Small intestine (tissue), 16 donors: ENCODE results near the gene RPSA. TPM values are rescaled to one million over a fixed set of nuclear protein-coding genes. Genes with fewer than 3 reads are reported as not detected.
"Not testable (repeated sequence)": the region's sequence is repeated elsewhere in the genome, so short reads cannot be mapped to it uniquely, and the experiment has no call there.

Experiments
- DNase-seq, 2 donors: peaks; one replicate each; pipeline versions ENCODE4 v3.0.0 to v3.0.0-alpha.2; 2013
- FAIRE-seq: peaks from 2 replicates; lab custom pipeline; 2012; peaks lifted over from hg19 to GRCh38; lab: Jason Lieb, UNC
- H3K27ac ChIP-seq, 3 donors: one replicate each; pipeline ENCODE4 v1.5.1; 2013; ENCODE audit warnings: low read length in 2 of 3, mild to moderate bottlenecking in 2 of 3, control low read depth in 1 of 3, inconsistent platforms in 1 of 3, low read depth in 1 of 3, moderate library complexity in 1 of 3
- H3K27me3 ChIP-seq, 3 donors: one replicate each; pipeline ENCODE4 v1.6.1; 2013; ENCODE audit warnings: low read length in 3 of 3, inconsistent platforms in 1 of 3; ENCODE audit not compliant: control insufficient read depth in 3 of 3, insufficient read depth in 3 of 3
- H3K36me3 ChIP-seq, 3 donors: one replicate each; pipeline ENCODE4 v1.6.1; 2013; ENCODE audit warnings: low read length in 3 of 3, inconsistent platforms in 1 of 3, low read depth in 1 of 3, mild to moderate bottlenecking in 1 of 3, moderate library complexity in 1 of 3; ENCODE audit not compliant: control insufficient read depth in 3 of 3, insufficient read depth in 2 of 3
- H3K4me1 ChIP-seq, 3 donors: one replicate each; pipeline ENCODE4 v1.6.1; 2013; ENCODE audit warnings: low read length in 2 of 3, inconsistent platforms in 1 of 3, low read depth in 1 of 3, mild to moderate bottlenecking in 1 of 3, moderate library complexity in 1 of 3; ENCODE audit not compliant: control insufficient read depth in 3 of 3, insufficient read depth in 2 of 3
- H3K4me3 ChIP-seq, 3 donors: one replicate each; pipeline ENCODE4 v1.5.1; 2013; ENCODE audit warnings: low read length in 3 of 3, control low read depth in 1 of 3, inconsistent platforms in 1 of 3, low read depth in 1 of 3, mild to moderate bottlenecking in 1 of 3, moderate library complexity in 1 of 3
- H3K9me3 ChIP-seq, 2 donors: one replicate each; pipeline ENCODE4 v1.6.1; 2013; ENCODE audit warnings: low read depth in 1 of 2, low read length in 1 of 2; ENCODE audit not compliant: control insufficient read depth in 2 of 2, insufficient read depth in 1 of 2
- WGBS, 3 donors: extraction: QIAGEN DNeasy Blood & Tissue Kit; methylation state at CpG; one replicate each; pipeline ENCODE4 v1.1.7; 2013; 5-methylcytosine and 5-hydroxymethylcytosine counted together
- long read RNA-seq, 10 donors: transcript quantifications; one replicate each; lab custom pipeline, GENCODE V29; 2026
- polyA plus RNA-seq, 4 donors: library from polyadenylated mRNA; stranded (reverse) in 3 of 4; unstranded in 1 of 4; fragments of 200-250 nt in 3 of 4; fragments of 120-200 nt in 1 of 4; gene quantifications; one replicate each; pipeline versions ENCODE4 v1.2.1 to v1.2.3, GENCODE V29; 2013
- donor health status: healthy with polysubstance abuse.
- donor health status: control.
- donor health status: control.
- donor health status: Bipolar disorder and iron deficiency.
- donor health status: healthy.

Gene RPSA
- polyA plus RNA-seq: 1,000 to 10,000 TPM in 3 of 4 donors, 100 to 1,000 TPM in 1; 893 to 2,034 (median 1,393) TPM
- long read RNA-seq, donor 1: 0 reads
- long read RNA-seq, donor 2, transcript RPSA-205 (2 exons, 622 nt): minor isoform, 7 of 392 reads
- long read RNA-seq, donor 2, transcript RPSA-201 (7 exons, 1,171 nt): major isoform, 322 of 392 reads
- long read RNA-seq, donor 2, transcript RPSA-206 (3 exons, 596 nt): minor isoform, 9 of 392 reads
- long read RNA-seq, donor 2, partial matches to known transcripts: 25 of 392 reads
- long read RNA-seq, donor 2, other reads (novel, unspliced or antisense): 26 of 392 reads
- long read RNA-seq, donor 3, transcript RPSA-201 (7 exons, 1,171 nt): major isoform, 499 of 689 reads
- long read RNA-seq, donor 3, transcript RPSA-205 (2 exons, 622 nt): minor isoform, 5 of 689 reads
- long read RNA-seq, donor 3, transcript RPSA-207 (5 exons, 1,227 nt): minor isoform, 5 of 689 reads
- long read RNA-seq, donor 3, transcript RPSA-206 (3 exons, 596 nt): minor isoform, 12 of 689 reads
- long read RNA-seq, donor 3, partial matches to known transcripts: 108 of 689 reads
- long read RNA-seq, donor 3, other reads (novel, unspliced or antisense): 57 of 689 reads
- long read RNA-seq, donor 4, transcript RPSA-201 (7 exons, 1,171 nt): major isoform, 16 of 18 reads
- long read RNA-seq, donor 4, partial matches to known transcripts: 0 of 18 reads
- long read RNA-seq, donor 4, other reads (novel, unspliced or antisense): 0 of 18 reads
- long read RNA-seq, donor 5, transcript RPSA-201 (7 exons, 1,171 nt): major isoform, 101 of 160 reads
- long read RNA-seq, donor 5, transcript RPSA-207 (5 exons, 1,227 nt): minor isoform, 7 of 160 reads
- long read RNA-seq, donor 5, partial matches to known transcripts: 40 of 160 reads
- long read RNA-seq, donor 5, other reads (novel, unspliced or antisense): 8 of 160 reads
- long read RNA-seq, donor 6, transcript RPSA-206 (3 exons, 596 nt): minor isoform, 10 of 584 reads
- long read RNA-seq, donor 6, transcript RPSA-201 (7 exons, 1,171 nt): major isoform, 443 of 584 reads
- long read RNA-seq, donor 6, transcript RPSA-205 (2 exons, 622 nt): minor isoform, 6 of 584 reads
- long read RNA-seq, donor 6, partial matches to known transcripts: 60 of 584 reads
- long read RNA-seq, donor 6, other reads (novel, unspliced or antisense): 61 of 584 reads
- long read RNA-seq, donor 7: 0 reads
- long read RNA-seq, donor 8, transcript RPSA-201 (7 exons, 1,171 nt): major isoform, 95 of 102 reads
- long read RNA-seq, donor 8, partial matches to known transcripts: 0 of 102 reads
- long read RNA-seq, donor 8, other reads (novel, unspliced or antisense): 6 of 102 reads
- long read RNA-seq, donor 9, transcript RPSA-201 (7 exons, 1,171 nt): major isoform, 141 of 166 reads
- long read RNA-seq, donor 9, partial matches to known transcripts: 16 of 166 reads
- long read RNA-seq, donor 9, other reads (novel, unspliced or antisense): 5 of 166 reads
- long read RNA-seq, donor 10, transcript RPSA-201 (7 exons, 1,171 nt): major isoform, 648 of 899 reads
- long read RNA-seq, donor 10, transcript RPSA-207 (5 exons, 1,227 nt): minor isoform, 8 of 899 reads
- long read RNA-seq, donor 10, transcript RPSA-205 (2 exons, 622 nt): minor isoform, 9 of 899 reads
- long read RNA-seq, donor 10, transcript RPSA-206 (3 exons, 596 nt): minor isoform, 24 of 899 reads
- long read RNA-seq, donor 10, partial matches to known transcripts: 120 of 899 reads
- long read RNA-seq, donor 10, other reads (novel, unspliced or antisense): 85 of 899 reads

DNA sequence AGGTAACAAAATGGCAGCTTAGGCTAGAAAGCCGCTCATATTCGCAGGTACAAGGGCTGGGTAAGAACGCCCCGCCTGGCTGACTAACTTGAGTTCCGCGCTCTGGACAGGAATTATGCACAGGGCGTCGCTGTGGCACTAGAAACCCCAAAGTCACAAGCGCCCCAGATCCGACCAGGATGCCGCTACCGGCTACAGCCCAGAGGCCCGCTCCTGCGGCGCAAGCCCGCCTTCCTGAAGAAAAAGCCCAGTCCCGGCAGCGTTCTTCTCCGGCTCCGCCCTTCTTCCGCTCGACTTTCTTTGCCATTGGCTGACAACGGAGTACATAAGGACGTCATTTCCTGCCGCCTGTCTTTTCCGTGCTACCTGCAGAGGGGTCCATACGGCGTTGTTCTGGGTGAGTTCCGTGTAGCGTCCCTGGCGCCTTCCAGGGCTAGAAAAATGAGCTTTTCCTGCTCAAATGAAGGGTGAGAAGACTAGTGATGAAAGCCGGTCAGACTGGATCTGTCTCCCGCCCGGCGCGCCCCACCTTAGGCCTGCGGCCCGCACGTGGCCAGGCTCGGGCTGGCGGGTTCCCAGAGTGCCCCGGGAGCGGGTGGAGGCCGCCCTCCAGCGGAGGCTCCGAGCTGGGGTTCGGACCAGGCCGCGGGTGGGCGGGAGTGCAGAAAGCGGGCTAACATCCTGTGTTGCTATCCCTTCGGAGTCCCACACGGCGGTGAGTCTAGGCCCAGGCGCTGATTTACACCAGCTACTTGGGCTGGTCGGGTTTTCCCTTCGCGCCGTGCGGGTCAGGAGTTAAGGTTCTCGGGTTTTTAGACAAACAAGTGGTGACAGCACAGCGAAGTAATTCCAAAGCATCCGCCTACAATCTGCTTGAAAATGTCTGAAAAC lies at the start of gene RPSA:
RPSA (plus strand) TSS at position 353 of the 891 bp plus-strand sequence. CDS start 934 bp downstream, outside the sequence.
- Histone ChIP-seq H3K4me1 (peaks cover 0 to 16% (median 4%) of the 10 kb centered on the region in 3 donors), H3K27ac (peak within 1 kb of the TSS; percentile 82 to 89 (median 85)), H3K4me3 (peak within 1 kb of the TSS; percentile 59 to 82 (median 73)), H3K9me3 (no peaks in the 10 kb centered on the region), H3K36me3 (peaks cover 3 to 29% (median 9%) of the 10 kb centered on the region in 3 donors), H3K27me3 (no peaks in the 10 kb centered on the region)
- DNase-seq (peak; percentile 98), FAIRE-seq (no peak)
- 1% methylated on average over 63 of the region's 63 CpGs for WGBS, 3 donors

DNA sequence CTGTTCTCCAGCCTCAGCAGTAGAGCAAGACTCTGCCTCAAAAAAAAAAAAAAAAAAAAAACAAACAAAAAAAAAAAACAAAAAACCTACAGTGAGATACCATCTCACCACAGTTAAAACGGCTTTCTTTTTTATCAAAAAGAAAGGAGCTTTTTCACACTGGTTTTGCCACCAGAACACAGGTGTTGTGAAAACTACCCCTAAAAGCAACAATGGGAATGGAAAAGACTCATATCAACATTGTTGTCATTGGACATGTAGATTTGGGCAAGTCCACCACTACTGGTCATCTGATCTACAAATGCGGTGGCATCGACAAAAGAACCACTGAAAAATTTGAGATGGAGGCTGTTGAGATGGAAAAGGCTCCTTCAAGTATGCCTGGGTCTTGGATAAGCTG lies 48.2 kb upstream of the RPSA start:
- no peak for DNase-seq
- H3K4me3 ChIP-seq: no peak overlapping the region
- no peaks in the 10 kb centered on the region for H3K36me3 ChIP-seq
- H3K9me3 ChIP-seq: no peaks in the 10 kb centered on the region
- H3K27me3 ChIP-seq: no peaks in the 10 kb centered on the region
- H3K27ac ChIP-seq: no peak overlapping the region
- 74 to 88% (median 74%) methylated on average over 3 of the region's 3 CpGs for WGBS, 3 donors
- no peak for FAIRE-seq
- no peaks in the 10 kb centered on the region for H3K4me1 ChIP-seq

- FAIRE-seq: no peak
- 67 to 79% (median 68%) methylated on average over 8 of the region's 8 CpGs for WGBS, 3 donors
- Histone ChIP-seq H3K4me1 (no peaks in the 10 kb centered on the region), H3K27me3 (no peaks in the 10 kb centered on the region), H3K27ac (no peak overlapping the region), H3K4me3 (no peak overlapping the region), H3K9me3 (no peaks in the 10 kb centered on the region), H3K36me3 (no peaks in the 10 kb centered on the region)
- no peak for DNase-seq
Measured at GRCh38 chr3:39361252-39361927, 45.1 kb upstream of the RPSA start.

- WGBS, 3 donors: 59 to 86% (median 69%) methylated on average over 3 of the region's 3 CpGs
- FAIRE-seq (no peak), DNase-seq (no peak)
Measured at GRCh38 chr3:39362192-39362591, 44.3 kb upstream of the RPSA start.

GRCh38 chr3:39362812-39363211 lies 43.7 kb upstream of the RPSA start:
- Histone ChIP-seq H3K9me3 (no peaks in the 10 kb centered on the region), H3K27ac (no peak overlapping the region), H3K4me3 (no peak overlapping the region), H3K36me3 (no peaks in the 10 kb centered on the region), H3K27me3 (no peaks in the 10 kb centered on the region), H3K4me1 (no peaks in the 10 kb centered on the region)
- DNase-seq (no peak), FAIRE-seq (no peak)
- 89 to 94% (median 90%) methylated on average over 2 of the region's 2 CpGs for WGBS, 3 donors

More at GRCh38 chr3:39362192-39362591, 44.3 kb upstream of the RPSA start:
- Histone ChIP-seq H3K27ac (no peak overlapping the region), H3K4me3 (no peak overlapping the region), H3K9me3 (no peaks in the 10 kb centered on the region), H3K27me3 (no peaks in the 10 kb centered on the region), H3K36me3 (no peaks in the 10 kb centered on the region), H3K4me1 (no peaks in the 10 kb centered on the region)

- H3K27me3 ChIP-seq, DNase-seq, H3K4me3 ChIP-seq, H3K27ac ChIP-seq, H3K36me3 ChIP-seq, H3K4me1 ChIP-seq, H3K9me3 ChIP-seq, FAIRE-seq: not testable (repeated sequence)
- WGBS, 3 donors: 86 to 91% (median 87%) methylated on average over 4 of the region's 4 CpGs
Measured at GRCh38 chr3:39370450-39370849, 36.1 kb upstream of the RPSA start.
